HG03066 (cell line): Measurements from ENCODE around the gene IGF2BP3.
"Not testable (repeated sequence)": the region's sequence is repeated elsewhere in the genome, so short reads cannot be mapped to it uniquely, and the experiment has no call there.

Experiments used
- ATAC-seq: cut with Tn5 transposase; IDR thresholded peaks from one replicate; pipeline ENCODE4 v1.9.1; 2021; ENCODE audit warnings: low read depth; ENCODE audit not compliant: unreplicated experiment

IGF2BP3 gene

GRCh38 chr7:23431702-23432199 is 38.5 kb downstream of the IGF2BP3 start:
- no peak for ATAC-seq

GRCh38 chr7:23430893-23431259 is 39.4 kb downstream of the IGF2BP3 start:
- ATAC-seq, result no peak

GRCh38 chr7:23426876-23427275 is 43.4 kb downstream of the IGF2BP3 start:
- ATAC-seq, result no peak

- no peak for ATAC-seq
Measured at GRCh38 chr7:23422909-23423308, 47.4 kb downstream of the IGF2BP3 start.

- no peak for ATAC-seq
Measured at GRCh38 chr7:23422384-23422783, 47.9 kb downstream of the IGF2BP3 start.

GRCh38 chr7:23419845-23420244 is 50.4 kb downstream of the IGF2BP3 start:
- ATAC-seq, result no peak

- no peak for ATAC-seq
Measured at GRCh38 chr7:23419160-23419559, 51.1 kb downstream of the IGF2BP3 start.

- no peak for ATAC-seq
Measured at GRCh38 chr7:23418046-23418445, 52.2 kb downstream of the IGF2BP3 start.

GRCh38 chr7:23415198-23415597 is 55.1 kb downstream of the IGF2BP3 start:
- ATAC-seq, result no peak

- peak; percentile 78 for ATAC-seq
Measured at GRCh38 chr7:23410446-23411183, 59.7 kb downstream of the IGF2BP3 start.

- not testable (repeated sequence) for ATAC-seq
Measured at GRCh38 chr7:23406564-23406963, 63.7 kb downstream of the IGF2BP3 start.

GRCh38 chr7:23405240-23405618 is 65.1 kb downstream of the IGF2BP3 start:
- ATAC-seq, result no peak

- ATAC-seq, result no peak
Measured at GRCh38 chr7:23404546-23405239, 65.6 kb downstream of the IGF2BP3 start.

GRCh38 chr7:23403970-23404369 is 66.3 kb downstream of the IGF2BP3 start:
- ATAC-seq, result no peak

GRCh38 chr7:23398090-23398489 is 72.2 kb downstream of the IGF2BP3 start:
- not testable (repeated sequence) for ATAC-seq

- no peak for ATAC-seq
Measured at GRCh38 chr7:23397241-23397640, 73.0 kb downstream of the IGF2BP3 start.

- no peak for ATAC-seq
Measured at GRCh38 chr7:23396222-23397015, 73.9 kb downstream of the IGF2BP3 start.

- ATAC-seq, result no peak
Measured at GRCh38 chr7:23394488-23395171, 75.7 kb downstream of the IGF2BP3 start.

GRCh38 chr7:23393636-23394035 is 76.7 kb downstream of the IGF2BP3 start:
- ATAC-seq, result no peak

- ATAC-seq, result no peak
Measured at GRCh38 chr7:23389701-23390100, 80.6 kb downstream of the IGF2BP3 start.

- no peak for ATAC-seq
Measured at GRCh38 chr7:23387583-23387982, 82.7 kb downstream of the IGF2BP3 start.
